ENCODE data around the gene INTS4.
"Not testable (repeated sequence)": the region's sequence is repeated elsewhere in the genome, so short reads cannot be mapped to it uniquely, and the experiment has no call there.

DNA sequence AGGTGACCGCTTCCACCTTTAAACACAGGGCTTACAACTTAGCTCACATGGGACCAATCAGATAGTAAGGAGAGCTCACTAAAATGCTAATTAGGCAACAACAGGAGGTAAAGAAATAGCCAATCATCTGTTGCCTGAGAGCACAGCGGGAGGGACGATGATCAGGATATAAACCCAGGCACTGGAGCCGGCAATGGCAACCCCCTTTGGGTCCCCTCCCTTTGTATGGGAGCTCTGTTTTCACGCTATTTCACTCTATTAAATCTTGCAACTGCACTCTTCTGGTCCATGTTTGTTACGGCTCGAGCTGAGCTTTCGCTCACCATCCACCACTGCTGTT lies 46.9 kb upstream of the INTS4 start:
- TF ChIP-seq, protein P1, sequence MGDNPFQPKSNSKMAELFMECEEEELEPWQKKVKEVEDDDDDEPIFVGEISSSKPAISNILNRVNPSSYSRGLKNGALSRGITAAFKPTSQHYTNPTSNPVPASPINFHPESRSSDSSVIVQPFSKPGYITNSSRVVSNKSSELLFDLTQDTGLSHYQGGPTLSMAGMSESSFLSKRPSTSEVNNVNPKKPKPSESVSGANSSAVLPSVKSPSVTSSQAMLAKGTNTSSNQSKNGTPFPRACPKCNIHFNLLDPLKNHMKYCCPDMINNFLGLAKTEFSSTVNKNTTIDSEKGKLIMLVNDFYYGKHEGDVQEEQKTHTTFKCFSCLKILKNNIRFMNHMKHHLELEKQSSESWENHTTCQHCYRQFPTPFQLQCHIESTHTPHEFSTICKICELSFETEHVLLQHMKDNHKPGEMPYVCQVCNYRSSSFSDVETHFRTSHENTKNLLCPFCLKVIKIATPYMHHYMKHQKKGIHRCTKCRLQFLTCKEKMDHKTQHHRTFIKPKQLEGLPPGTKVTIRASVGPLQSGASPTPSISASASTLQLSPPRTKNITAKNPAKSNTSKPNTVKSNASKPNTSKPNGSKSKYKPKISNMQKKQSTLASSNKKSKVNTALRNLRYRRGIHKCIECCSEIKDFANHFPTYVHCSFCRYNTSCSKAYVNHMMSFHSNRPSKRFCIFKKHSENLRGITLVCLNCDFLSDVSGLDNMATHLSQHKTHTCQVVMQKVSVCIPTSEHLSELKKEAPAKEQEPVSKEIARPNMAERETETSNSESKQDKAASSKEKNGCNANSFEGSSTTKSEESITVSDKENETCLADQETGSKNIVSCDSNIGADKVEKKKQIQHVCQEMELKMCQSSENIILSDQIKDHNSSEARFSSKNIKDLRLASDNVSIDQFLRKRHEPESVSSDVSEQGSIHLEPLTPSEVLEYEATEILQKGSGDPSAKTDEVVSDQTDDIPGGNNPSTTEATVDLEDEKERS (tag by site-specific recombination; IDR thresholded peaks at IDR 0.05), result not testable (repeated sequence)
- not testable (repeated sequence) for TF ChIP-seq KLF7 (tag by site-specific recombination; IDR thresholded peaks at IDR 0.05; ENCODE audit: borderline replicate concordance); KLF1 (tag by site-specific recombination; IDR thresholded peaks at IDR 0.05); ZBTB20 (tag by site-specific recombination; IDR thresholded peaks at IDR 0.05); ZNF10 (tag by site-specific recombination; IDR thresholded peaks at IDR 0.05); ZNF223 (tag by site-specific recombination; IDR thresholded peaks at IDR 0.05)
- TF ChIP-seq, protein P2, sequence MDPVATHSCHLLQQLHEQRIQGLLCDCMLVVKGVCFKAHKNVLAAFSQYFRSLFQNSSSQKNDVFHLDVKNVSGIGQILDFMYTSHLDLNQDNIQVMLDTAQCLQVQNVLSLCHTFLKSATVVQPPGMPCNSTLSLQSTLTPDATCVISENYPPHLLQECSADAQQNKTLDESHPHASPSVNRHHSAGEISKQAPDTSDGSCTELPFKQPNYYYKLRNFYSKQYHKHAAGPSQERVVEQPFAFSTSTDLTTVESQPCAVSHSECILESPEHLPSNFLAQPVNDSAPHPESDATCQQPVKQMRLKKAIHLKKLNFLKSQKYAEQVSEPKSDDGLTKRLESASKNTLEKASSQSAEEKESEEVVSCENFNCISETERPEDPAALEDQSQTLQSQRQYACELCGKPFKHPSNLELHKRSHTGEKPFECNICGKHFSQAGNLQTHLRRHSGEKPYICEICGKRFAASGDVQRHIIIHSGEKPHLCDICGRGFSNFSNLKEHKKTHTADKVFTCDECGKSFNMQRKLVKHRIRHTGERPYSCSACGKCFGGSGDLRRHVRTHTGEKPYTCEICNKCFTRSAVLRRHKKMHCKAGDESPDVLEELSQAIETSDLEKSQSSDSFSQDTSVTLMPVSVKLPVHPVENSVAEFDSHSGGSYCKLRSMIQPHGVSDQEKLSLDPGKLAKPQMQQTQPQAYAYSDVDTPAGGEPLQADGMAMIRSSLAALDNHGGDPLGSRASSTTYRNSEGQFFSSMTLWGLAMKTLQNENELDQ (tag by site-specific recombination; IDR thresholded peaks at IDR 0.05; ENCODE audit: low read depth), result not testable (repeated sequence)
- TF ChIP-seq, protein P3, sequence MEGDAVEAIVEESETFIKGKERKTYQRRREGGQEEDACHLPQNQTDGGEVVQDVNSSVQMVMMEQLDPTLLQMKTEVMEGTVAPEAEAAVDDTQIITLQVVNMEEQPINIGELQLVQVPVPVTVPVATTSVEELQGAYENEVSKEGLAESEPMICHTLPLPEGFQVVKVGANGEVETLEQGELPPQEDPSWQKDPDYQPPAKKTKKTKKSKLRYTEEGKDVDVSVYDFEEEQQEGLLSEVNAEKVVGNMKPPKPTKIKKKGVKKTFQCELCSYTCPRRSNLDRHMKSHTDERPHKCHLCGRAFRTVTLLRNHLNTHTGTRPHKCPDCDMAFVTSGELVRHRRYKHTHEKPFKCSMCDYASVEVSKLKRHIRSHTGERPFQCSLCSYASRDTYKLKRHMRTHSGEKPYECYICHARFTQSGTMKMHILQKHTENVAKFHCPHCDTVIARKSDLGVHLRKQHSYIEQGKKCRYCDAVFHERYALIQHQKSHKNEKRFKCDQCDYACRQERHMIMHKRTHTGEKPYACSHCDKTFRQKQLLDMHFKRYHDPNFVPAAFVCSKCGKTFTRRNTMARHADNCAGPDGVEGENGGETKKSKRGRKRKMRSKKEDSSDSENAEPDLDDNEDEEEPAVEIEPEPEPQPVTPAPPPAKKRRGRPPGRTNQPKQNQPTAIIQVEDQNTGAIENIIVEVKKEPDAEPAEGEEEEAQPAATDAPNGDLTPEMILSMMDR (tag by site-specific recombination; IDR thresholded peaks at IDR 0.05), result not testable (repeated sequence)
- TF ChIP-seq, protein P4, sequence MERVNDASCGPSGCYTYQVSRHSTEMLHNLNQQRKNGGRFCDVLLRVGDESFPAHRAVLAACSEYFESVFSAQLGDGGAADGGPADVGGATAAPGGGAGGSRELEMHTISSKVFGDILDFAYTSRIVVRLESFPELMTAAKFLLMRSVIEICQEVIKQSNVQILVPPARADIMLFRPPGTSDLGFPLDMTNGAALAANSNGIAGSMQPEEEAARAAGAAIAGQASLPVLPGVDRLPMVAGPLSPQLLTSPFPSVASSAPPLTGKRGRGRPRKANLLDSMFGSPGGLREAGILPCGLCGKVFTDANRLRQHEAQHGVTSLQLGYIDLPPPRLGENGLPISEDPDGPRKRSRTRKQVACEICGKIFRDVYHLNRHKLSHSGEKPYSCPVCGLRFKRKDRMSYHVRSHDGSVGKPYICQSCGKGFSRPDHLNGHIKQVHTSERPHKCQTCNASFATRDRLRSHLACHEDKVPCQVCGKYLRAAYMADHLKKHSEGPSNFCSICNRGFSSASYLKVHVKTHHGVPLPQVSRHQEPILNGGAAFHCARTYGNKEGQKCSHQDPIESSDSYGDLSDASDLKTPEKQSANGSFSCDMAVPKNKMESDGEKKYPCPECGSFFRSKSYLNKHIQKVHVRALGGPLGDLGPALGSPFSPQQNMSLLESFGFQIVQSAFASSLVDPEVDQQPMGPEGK (tag by site-specific recombination; IDR thresholded peaks at IDR 0.05), result not testable (repeated sequence)
